Keratinocyte (primary cell): ENCODE data around the gene NRN1L. TPM values are rescaled to one million over a fixed set of nuclear protein-coding genes. Genes with fewer than 3 reads are reported as not detected.

ENCODE experiments used
- DNase-seq: peaks from one replicate; pipeline ENCODE4 v3.0.0-alpha.2; 2011; ENCODE audit warnings: low read depth, missing footprints, low spot score
- FAIRE-seq: peaks from 2 replicates; lab custom pipeline; 2011; peaks lifted over from hg19 to GRCh38; lab: Jason Lieb, UNC
- H2AFZ ChIP-seq: 2 replicates; pipeline ENCODE4 v1.6.0; 2012; ENCODE audit warnings: low read length, control low read depth, inconsistent platforms; ENCODE audit not compliant: control insufficient read depth
- H3K27ac ChIP-seq: 2 replicates; pipeline ENCODE4 v1.5.1; 2011; ENCODE audit warnings: low read length; ENCODE audit not compliant: control insufficient read depth, insufficient read depth
- H3K27me3 ChIP-seq: 3 replicates; pipeline ENCODE4 v1.6.0; 2011; ENCODE audit warnings: low read length; ENCODE audit not compliant: control insufficient read depth, insufficient read depth; ENCODE audit errors: extremely low read depth
- H3K36me3 ChIP-seq, 2 experiments: 2 replicates in 1 of 2; 3 replicates in 1 of 2; pipeline ENCODE4 v1.5.1; 2011; ENCODE audit warnings: low read length in 2 of 2, mild to moderate bottlenecking in 1 of 2; ENCODE audit not compliant: control insufficient read depth in 2 of 2, insufficient read depth in 2 of 2; ENCODE audit errors: extremely low read depth in 1 of 2
- H3K4me1 ChIP-seq: 3 replicates; pipeline ENCODE4 v1.5.1; 2011; ENCODE audit warnings: low read length; ENCODE audit not compliant: control insufficient read depth, insufficient read depth; ENCODE audit errors: extremely low read depth
- H3K4me2 ChIP-seq: 3 replicates; pipeline ENCODE4 v1.6.0; 2011; ENCODE audit warnings: low read depth, low read length; ENCODE audit not compliant: control insufficient read depth, insufficient read depth; ENCODE audit errors: extremely low read depth
- H3K4me3 ChIP-seq, 3 experiments: fragments of 200-600 bp in 1 of 3; sonication (generic) in 1 of 3; 2 replicates in 2 of 3; 3 replicates in 1 of 3; pipeline ENCODE4 v1.5.1; 2011 to 2016; ENCODE audit warnings: low read length in 3 of 3, mild to moderate bottlenecking in 3 of 3, control low read depth in 2 of 3, inconsistent platforms in 1 of 3, low read depth in 1 of 3, mixed read lengths in 1 of 3, mixed run types in 1 of 3, moderate library complexity in 1 of 3; ENCODE audit not compliant: control insufficient read depth in 2 of 3, insufficient read depth in 2 of 3; ENCODE audit errors: extremely low read depth in 1 of 3
- H3K79me2 ChIP-seq: 2 replicates; pipeline ENCODE4 v1.6.0; 2012; ENCODE audit warnings: low read length; ENCODE audit not compliant: control insufficient read depth, insufficient read depth
- H3K9ac ChIP-seq: 3 replicates; pipeline ENCODE4 v1.6.0; 2011; ENCODE audit warnings: low read length; ENCODE audit not compliant: control insufficient read depth, insufficient read depth; ENCODE audit errors: extremely low read depth
- H3K9me1 ChIP-seq: 3 replicates; pipeline ENCODE4 v1.6.0; 2011; ENCODE audit warnings: low read length; ENCODE audit not compliant: control insufficient read depth, insufficient read depth; ENCODE audit errors: extremely low read depth
- H3K9me3 ChIP-seq: 2 replicates; pipeline ENCODE4 v1.5.1; 2012; ENCODE audit warnings: low read depth, low read length; ENCODE audit not compliant: control insufficient read depth
- H4K20me1 ChIP-seq: 3 replicates; pipeline ENCODE4 v1.6.0; 2011; ENCODE audit warnings: low read length; ENCODE audit not compliant: control insufficient read depth, insufficient read depth; ENCODE audit errors: extremely low read depth
- CTCF ChIP-seq, 3 experiments: IDR thresholded peaks in 1 of 3; conservative IDR thresholded peaks in 1 of 3; optimal IDR thresholded peaks in 1 of 3; 2 replicates in 2 of 3; 3 replicates in 1 of 3; pipeline versions ENCODE3 to v1.5.1; 2011; ENCODE audit warnings: low read length in 3 of 3, mild to moderate bottlenecking in 3 of 3, moderate library complexity in 2 of 3, control low read depth in 1 of 3, inconsistent platforms in 1 of 3; ENCODE audit not compliant: insufficient read depth in 2 of 3; ENCODE audit errors: extremely low read depth in 1 of 3
- EZH2 ChIP-seq: IDR thresholded peaks from one replicate; pipeline ENCODE4 v1.6.1; 2012; ENCODE audit warnings: inconsistent platforms, mild to moderate bottlenecking, low read length, moderate library complexity
- dilution Hi-C: fragments of 300-500 bp; cut with MboI; formaldehyde crosslinking; loops from one replicate; pipeline ENCODE4 v1.7.0; 2020; ENCODE audit warnings: low sequenced_read_pairs; ENCODE audit not compliant: extremely low pct_ligation_motif_present
- polyA plus RNA-seq, 5 experiments: library from polyadenylated mRNA; depleted of rRNA in 3 of 5; stranded (reverse) in 3 of 5; stranded (forward) in 1 of 5; unstranded in 1 of 5; fragments of >200 nt; gene quantifications; 1 replicate in 1 of 5; 2 replicates in 3 of 5; 3 replicates in 1 of 5; pipeline versions ENCODE4 v1.2.1 to v1.2.3, GENCODE V29; 2011 to 2012; ENCODE audit warnings: missing spikeins in 2 of 5, low read depth in 1 of 5, low replicate concordance in 1 of 5

NRN1L gene
- polyA plus RNA-seq, 1 donor (not counting 4 experiments of a cell fraction or from before 2014, with no cell fraction given), result not detected

- Histone ChIP-seq H2AFZ (no peak overlapping the region), H4K20me1 (peaks cover 9% of the 10 kb centered on the region), H3K36me3 (peaks cover 13 to 18% of the 10 kb centered on the region in 2 experiments), H3K79me2 (peaks cover 2% of the 10 kb centered on the region), H3K9me3 (no peaks in the 10 kb centered on the region), H3K4me3 (no peak overlapping the region), H3K9me1 (no peaks in the 10 kb centered on the region), H3K4me2 (no peak overlapping the region), H3K4me1 (peaks cover 22% of the 10 kb centered on the region), H3K27ac (no peak overlapping the region), H3K9ac (no peak overlapping the region), H3K27me3 (no peaks in the 10 kb centered on the region)
- DNase-seq, result no peak
- TF ChIP-seq CTCF (optimal IDR thresholded peaks at IDR 0.05 in 1 of 3, IDR thresholded peaks at IDR 0.05 in 1 of 3, conservative IDR thresholded peaks at IDR 0.05 in 1 of 3; ENCODE audit: extremely low read depth in 1 of 3, insufficient read depth in 2 of 3, low read length in 3 of 3), result no peak
- no peak for TF ChIP-seq EZH2
- dilution Hi-C loops, result no loop called here
- no peak for FAIRE-seq
Measured at GRCh38 chr16:67923414-67924116, 38.9 kb downstream of the NRN1L start.

GRCh38 chr16:67924140-67924906, 39.6 kb downstream of the NRN1L start:
- DNase-seq (no peak), FAIRE-seq (no peak)
- no peaks in the 10 kb centered on the region for H3K9me3 ChIP-seq
- dilution Hi-C loops, result no loop called here
- H3K4me1 ChIP-seq, result peaks cover 22% of the 10 kb centered on the region
- H4K20me1 ChIP-seq, result peaks cover 12% of the 10 kb centered on the region
- H3K79me2 ChIP-seq, result peaks cover 2% of the 10 kb centered on the region
- no peak overlapping the region for H3K4me3 ChIP-seq
- no peaks in the 10 kb centered on the region for H3K9me1 ChIP-seq
- H3K36me3 ChIP-seq, result peaks cover 14 to 19% of the 10 kb centered on the region in 2 experiments
- H3K4me2 ChIP-seq, result no peak overlapping the region
- TF ChIP-seq CTCF (optimal IDR thresholded peaks at IDR 0.05 in 1 of 3, IDR thresholded peaks at IDR 0.05 in 1 of 3, conservative IDR thresholded peaks at IDR 0.05 in 1 of 3; ENCODE audit: extremely low read depth in 1 of 3, insufficient read depth in 2 of 3, low read length in 3 of 3) (no peak), EZH2 (no peak)
- no peak overlapping the region for H2AFZ ChIP-seq
- no peak overlapping the region for H3K9ac ChIP-seq
- H3K27ac ChIP-seq, result no peak overlapping the region
- H3K27me3 ChIP-seq, result no peaks in the 10 kb centered on the region
